Measurements from ENCODE around the gene HNRNPU.

Gene HNRNPU

DNA sequence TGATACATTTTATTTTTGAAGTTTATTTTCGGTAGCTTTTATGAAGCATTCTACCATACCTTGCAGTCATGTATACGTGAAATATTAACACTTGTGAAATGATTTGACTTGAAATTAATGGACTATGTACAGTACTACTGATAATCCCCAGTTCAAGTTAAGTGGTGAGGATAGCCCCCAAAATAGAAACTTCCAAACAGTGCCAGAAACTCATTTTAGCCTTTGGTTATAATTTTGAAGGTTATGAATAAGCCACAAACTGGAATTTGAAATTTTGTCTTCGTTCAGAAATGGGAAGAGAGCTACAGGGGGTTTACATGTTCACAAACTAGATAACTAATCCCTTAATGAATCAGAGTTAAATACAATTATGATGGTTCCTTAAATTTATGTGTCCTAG lies 1.5 kb upstream of the HNRNPU start:
- Histone ChIP-seq H4K20me1 (ENCODE audit: insufficient read depth, low read length) (peaks cover 20% of the 10 kb centered on the region), H3K9ac (ENCODE audit: low read length) (peak overlapping the region; percentile 100; the same call in 1 of the 2 replicates), H3K27me3 (replicated peaks; ENCODE audit: insufficient read depth, low read length) (no peaks in the 10 kb centered on the region), H3K9me3 (replicated peaks; ENCODE audit: insufficient read depth, low read length) (no peaks in the 10 kb centered on the region), H3K27ac (ENCODE audit: low read length) (no peak overlapping the region), H3K4me3 (ENCODE audit: low read length) (no peak overlapping the region), H3F3A (ENCODE audit: insufficient read depth, low read length) (peaks cover 23% of the 10 kb centered on the region), H3K36me3 (replicated peaks; ENCODE audit: insufficient read depth, low read length) (peaks cover 6% of the 10 kb centered on the region; the same call in 1 of the 2 replicates), H3K9me2 (replicated peaks; ENCODE audit: insufficient read depth, low read length) (no peaks in the 10 kb centered on the region), H2AFZ (ENCODE audit: low read length) (peak overlapping the region; percentile 92; the same call in 1 of the 2 replicates), H3K4me2 (ENCODE audit: low read depth, low read length) (peak overlapping the region; percentile 71; the same call in 1 of the 2 replicates), H3K79me2 (ENCODE audit: low read length) (peaks cover 35% of the 10 kb centered on the region), H3K4me1 (ENCODE audit: low read length) (0 out of 2 replicates have a peak, but pooled peaks cover 2% of the 10 kb centered on the region)
- no peak for TF ChIP-seq EZH2phosphoT487 (IDR thresholded peaks at IDR 0.05; ENCODE audit: low read length)
- TF ChIP-seq, protein P1, sequence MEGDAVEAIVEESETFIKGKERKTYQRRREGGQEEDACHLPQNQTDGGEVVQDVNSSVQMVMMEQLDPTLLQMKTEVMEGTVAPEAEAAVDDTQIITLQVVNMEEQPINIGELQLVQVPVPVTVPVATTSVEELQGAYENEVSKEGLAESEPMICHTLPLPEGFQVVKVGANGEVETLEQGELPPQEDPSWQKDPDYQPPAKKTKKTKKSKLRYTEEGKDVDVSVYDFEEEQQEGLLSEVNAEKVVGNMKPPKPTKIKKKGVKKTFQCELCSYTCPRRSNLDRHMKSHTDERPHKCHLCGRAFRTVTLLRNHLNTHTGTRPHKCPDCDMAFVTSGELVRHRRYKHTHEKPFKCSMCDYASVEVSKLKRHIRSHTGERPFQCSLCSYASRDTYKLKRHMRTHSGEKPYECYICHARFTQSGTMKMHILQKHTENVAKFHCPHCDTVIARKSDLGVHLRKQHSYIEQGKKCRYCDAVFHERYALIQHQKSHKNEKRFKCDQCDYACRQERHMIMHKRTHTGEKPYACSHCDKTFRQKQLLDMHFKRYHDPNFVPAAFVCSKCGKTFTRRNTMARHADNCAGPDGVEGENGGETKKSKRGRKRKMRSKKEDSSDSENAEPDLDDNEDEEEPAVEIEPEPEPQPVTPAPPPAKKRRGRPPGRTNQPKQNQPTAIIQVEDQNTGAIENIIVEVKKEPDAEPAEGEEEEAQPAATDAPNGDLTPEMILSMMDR (IDR thresholded peaks at IDR 0.05; ENCODE audit: low read length) = no peak
- no peak for TF ChIP-seq EZH2 (optimal IDR thresholded peaks at IDR 0.05; ENCODE audit: low read depth, low read length)
- no peak for DNase-seq

DNA sequence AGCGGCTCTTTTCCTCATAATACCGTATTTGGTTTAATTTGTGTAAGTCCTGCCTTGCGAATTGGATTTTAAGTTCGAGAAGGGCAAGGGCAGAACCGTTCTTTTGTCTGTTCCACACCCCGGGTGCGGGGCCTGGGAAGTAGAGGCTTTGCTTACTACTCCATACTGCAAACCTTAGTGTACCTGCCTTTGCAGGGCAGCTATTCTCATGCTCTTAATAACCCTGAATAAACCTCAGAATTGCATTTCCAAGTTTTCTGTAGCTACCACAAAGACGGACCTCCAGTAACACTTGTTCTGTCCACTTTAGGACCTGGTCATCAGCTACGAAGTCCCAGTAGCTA lies 657 bp upstream of the HNRNPU start:
- Histone ChIP-seq H4K20me1 (ENCODE audit: insufficient read depth, low read length) (peaks cover 28% of the 10 kb centered on the region), H3K9me2 (replicated peaks; ENCODE audit: insufficient read depth, low read length) (no peaks in the 10 kb centered on the region), H3K9ac (ENCODE audit: low read length) (peak overlapping the region; percentile 100), H3K4me1 (ENCODE audit: low read length) (0 out of 2 replicates have a peak, but pooled peaks cover 9% of the 10 kb centered on the region), H2AFZ (ENCODE audit: low read length) (peak overlapping the region; percentile 92), H3K4me3 (ENCODE audit: low read length) (peak overlapping the region; percentile 98), H3K27me3 (replicated peaks; ENCODE audit: insufficient read depth, low read length) (no peaks in the 10 kb centered on the region), H3K4me2 (ENCODE audit: low read depth, low read length) (peak overlapping the region; percentile 71), H3K79me2 (ENCODE audit: low read length) (peaks cover 43% of the 10 kb centered on the region), H3K9me3 (replicated peaks; ENCODE audit: insufficient read depth, low read length) (no peaks in the 10 kb centered on the region), H3F3A (ENCODE audit: insufficient read depth, low read length) (peaks cover 23% of the 10 kb centered on the region), H3K36me3 (replicated peaks; ENCODE audit: insufficient read depth, low read length) (peaks cover 14% of the 10 kb centered on the region; the same call in 1 of the 2 replicates), H3K27ac (ENCODE audit: low read length) (peak overlapping the region; percentile 98)
- DNase-seq = no peak
- no peak for TF ChIP-seq EZH2 (optimal IDR thresholded peaks at IDR 0.05; ENCODE audit: low read depth, low read length)
- TF ChIP-seq, protein P1 (IDR thresholded peaks at IDR 0.05; ENCODE audit: low read length) = no peak
- TF ChIP-seq EZH2phosphoT487 (IDR thresholded peaks at IDR 0.05; ENCODE audit: low read length) = no peak

DNA sequence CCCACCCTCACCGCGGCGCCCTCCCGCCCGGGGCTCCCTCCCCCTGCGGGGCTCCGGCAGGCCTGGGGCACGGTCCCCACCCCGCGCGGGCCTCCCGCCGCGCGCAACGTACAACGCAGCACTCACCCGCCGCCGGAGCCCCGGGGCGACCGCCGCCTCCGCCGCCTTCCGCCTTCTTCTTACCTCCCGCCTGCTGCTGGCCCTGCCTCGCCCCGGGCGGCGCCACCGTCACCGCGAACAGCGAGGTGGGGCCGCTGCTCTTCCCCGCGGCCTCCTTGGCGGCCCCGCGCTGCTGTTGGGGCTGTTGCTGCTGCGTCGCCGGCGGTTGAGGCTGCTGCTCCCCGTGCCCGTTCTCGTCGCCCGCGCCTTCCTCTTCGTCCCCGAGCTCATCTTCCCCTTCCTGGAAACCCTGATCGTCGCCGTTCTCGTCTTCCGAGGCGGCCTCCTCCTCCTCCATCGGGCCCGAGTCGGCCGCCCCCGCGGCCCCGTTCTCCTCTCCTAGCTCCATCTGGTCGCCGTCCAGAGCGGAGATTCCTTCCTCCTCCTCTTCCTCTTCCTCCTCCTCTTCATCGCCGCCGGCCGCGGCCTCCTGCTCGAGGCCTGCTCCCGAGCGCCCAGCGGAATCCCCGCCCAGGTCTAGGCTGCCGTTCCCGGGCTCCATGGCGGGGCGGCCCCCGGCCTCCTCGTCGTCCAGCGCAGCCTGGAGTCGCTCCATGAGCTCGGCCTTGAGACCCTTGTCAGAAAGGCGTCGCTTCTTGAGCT lies 671 bp downstream of the HNRNPU start:
- Histone ChIP-seq H3K4me1 (ENCODE audit: low read length) (0 out of 2 replicates have a peak, but pooled peaks cover 9% of the 10 kb centered on the region), H3K4me2 (ENCODE audit: low read depth, low read length) (peak overlapping the region; percentile 56; the same call in 1 of the 2 replicates)
- no peak for DNase-seq

More for the DNA sequence above, 671 bp downstream of the HNRNPU start:
- TF ChIP-seq EZH2phosphoT487 (IDR thresholded peaks at IDR 0.05; ENCODE audit: low read length) = no peak
- TF ChIP-seq EZH2 (optimal IDR thresholded peaks at IDR 0.05; ENCODE audit: low read depth, low read length) = no peak
- TF ChIP-seq, protein P1 (IDR thresholded peaks at IDR 0.05; ENCODE audit: low read length) = no peak
- Histone ChIP-seq H3K79me2 (ENCODE audit: low read length) (peaks cover 57% of the 10 kb centered on the region), H3K9me3 (replicated peaks; ENCODE audit: insufficient read depth, low read length) (no peaks in the 10 kb centered on the region), H3K27ac (ENCODE audit: low read length) (peak overlapping the region; percentile 98), H3K27me3 (replicated peaks; ENCODE audit: insufficient read depth, low read length) (no peaks in the 10 kb centered on the region), H3K4me3 (ENCODE audit: low read length) (peak overlapping the region; percentile 98), H2AFZ (ENCODE audit: low read length) (peak overlapping the region; percentile 29; the same call in 1 of the 2 replicates), H3K9ac (ENCODE audit: low read length) (peak overlapping the region; percentile 100), H3K9me2 (replicated peaks; ENCODE audit: insufficient read depth, low read length) (no peaks in the 10 kb centered on the region), H3K36me3 (replicated peaks; ENCODE audit: insufficient read depth, low read length) (peaks cover 26% of the 10 kb centered on the region; the same call in 1 of the 2 replicates), H4K20me1 (ENCODE audit: insufficient read depth, low read length) (peaks cover 41% of the 10 kb centered on the region), H3F3A (ENCODE audit: insufficient read depth, low read length) (peaks cover 24% of the 10 kb centered on the region)

All from MM.1S (cell line).